Measurements from ENCODE around the gene ASB18. TPM values are rescaled to one million over a fixed set of nuclear protein-coding genes. Genes with fewer than 3 reads are reported as not detected.

ASB18 gene, protein sequence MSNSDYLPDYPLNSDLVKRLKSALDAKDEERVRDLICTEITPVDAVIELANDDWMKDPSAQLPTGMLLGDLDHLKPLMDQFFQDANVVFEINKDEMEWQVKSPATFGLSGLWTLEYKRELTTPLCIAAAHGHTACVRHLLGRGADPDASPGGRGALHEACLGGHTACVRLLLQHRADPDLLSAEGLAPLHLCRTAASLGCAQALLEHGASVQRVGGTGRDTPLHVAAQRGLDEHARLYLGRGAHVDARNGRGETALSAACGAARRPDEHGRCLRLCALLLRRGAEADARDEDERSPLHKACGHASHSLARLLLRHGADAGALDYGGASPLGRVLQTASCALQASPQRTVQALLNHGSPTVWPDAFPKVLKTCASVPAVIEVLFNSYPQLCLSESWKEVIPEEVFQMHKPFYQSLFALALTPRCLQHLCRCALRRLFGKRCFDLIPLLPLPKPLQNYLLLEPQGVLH
- not detected in 2 replicates for total RNA-seq

DNA sequence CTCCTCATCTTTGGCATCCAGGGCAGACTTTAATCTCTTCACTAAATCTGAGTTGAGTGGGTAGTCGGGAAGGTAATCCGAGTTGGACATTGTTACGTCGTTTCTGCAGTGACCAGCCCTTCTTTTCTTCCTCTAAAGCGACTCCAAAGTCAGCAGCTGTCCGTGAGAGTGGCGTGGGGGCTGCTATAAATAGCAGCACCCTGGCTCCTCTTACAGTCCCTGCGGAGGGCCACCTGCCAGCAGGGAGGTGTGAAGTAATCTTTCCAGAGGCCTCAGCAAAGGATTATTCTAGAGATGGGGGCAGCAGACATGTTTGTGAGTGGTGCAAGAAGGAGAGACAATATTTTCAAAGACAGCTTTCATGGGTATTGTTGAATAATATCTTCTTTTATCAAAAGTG is at the start of gene ASB18:
TSS of gene ASB18 (minus strand) at position 151 of the 400 bp plus-strand sequence. CDS start at position 90, 61 bp downstream.

DNA sequence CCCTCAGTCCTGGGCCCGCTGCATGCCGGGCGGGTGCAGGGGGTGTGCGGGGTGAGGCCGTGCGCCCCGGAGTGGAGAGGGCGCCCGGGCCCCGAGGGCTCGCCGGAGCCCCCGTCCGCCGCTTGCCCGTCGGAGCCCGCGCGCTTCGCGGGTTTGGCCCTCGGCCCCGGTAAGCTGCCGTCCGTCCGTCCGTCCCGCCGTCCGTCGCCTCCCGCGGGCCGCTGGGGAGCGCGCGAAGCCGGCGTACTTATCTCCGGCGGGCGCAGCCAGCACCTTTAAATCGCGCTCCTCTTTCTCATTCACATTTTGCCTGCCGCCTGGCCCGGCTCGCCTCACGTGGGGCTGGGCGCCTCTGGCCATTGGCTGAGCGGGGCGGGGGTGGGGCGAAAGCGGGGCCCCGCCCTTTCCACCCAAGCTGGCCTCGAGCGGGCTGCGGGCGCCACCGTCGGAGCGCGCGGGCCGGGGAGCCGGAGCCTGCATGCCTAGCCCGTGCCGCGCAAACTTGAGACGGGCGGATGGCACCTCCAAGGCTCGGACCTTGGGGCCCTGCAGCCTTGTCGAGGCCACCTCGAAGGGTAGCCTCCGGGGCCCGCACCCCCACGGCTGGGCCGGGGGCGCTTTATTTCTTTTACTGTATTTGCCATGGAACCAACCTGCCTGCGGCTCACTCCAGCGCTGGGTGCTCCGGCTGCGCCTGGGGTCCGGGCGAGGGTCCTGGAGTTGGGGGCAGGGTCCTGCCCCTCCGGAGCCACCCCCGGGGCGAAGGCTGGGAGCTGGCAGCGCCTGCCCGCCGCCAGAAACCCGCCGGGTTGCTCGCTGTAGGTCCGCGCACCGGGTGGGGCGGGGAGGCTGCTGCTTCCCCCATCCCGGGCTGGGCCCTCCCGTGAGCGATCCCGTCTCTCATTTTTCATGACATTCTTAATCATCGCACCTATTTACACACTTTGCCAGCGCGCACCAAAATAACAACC is 95.8 kb downstream of the ASB18 start, which contains the start of gene GBX2:
TSS of gene GBX2 (minus strand) at position 277 of the 971 bp plus-strand sequence. CDS start 415 bp downstream, outside the sequence.

Other genes starting within 250 kb of the ASB18 start
- gene GBX2, start 96.0 kb downstream of the ASB18 start, total RNA-seq = not detected in 2 replicates